ENCODE data around the gene EBF3.

Gene EBF3

GRCh38 chr10:129909531-129910256, 54.4 kb downstream of the EBF3 start:
- DNase-seq = no peak

GRCh38 chr10:129909080-129909479, 55.0 kb downstream of the EBF3 start:
- DNase-seq = no peak

GRCh38 chr10:129908406-129908805, 55.7 kb downstream of the EBF3 start:
- DNase-seq = no peak

GRCh38 chr10:129905553-129905952, 58.5 kb downstream of the EBF3 start:
- DNase-seq = no peak

- no peak for DNase-seq
Measured at GRCh38 chr10:129904323-129904722, 59.8 kb downstream of the EBF3 start.

- no peak for DNase-seq
Measured at GRCh38 chr10:129901389-129902006, 62.6 kb downstream of the EBF3 start.

- no peak for DNase-seq
Measured at GRCh38 chr10:129900825-129901224, 63.2 kb downstream of the EBF3 start.

- no peak for DNase-seq
Measured at GRCh38 chr10:129899276-129900130, 64.6 kb downstream of the EBF3 start.

GRCh38 chr10:129898706-129899268, 65.3 kb downstream of the EBF3 start:
- DNase-seq = no peak

- no peak for DNase-seq
Measured at GRCh38 chr10:129897871-129898626, 66.0 kb downstream of the EBF3 start.

GRCh38 chr10:129896860-129897200, 67.2 kb downstream of the EBF3 start:
- DNase-seq = no peak

- no peak for DNase-seq
Measured at GRCh38 chr10:129896136-129896859, 67.8 kb downstream of the EBF3 start.

GRCh38 chr10:129895811-129896135, 68.3 kb downstream of the EBF3 start:
- no peak for DNase-seq

GRCh38 chr10:129894698-129895097, 69.4 kb downstream of the EBF3 start:
- no peak for DNase-seq

GRCh38 chr10:129893104-129894089, 70.7 kb downstream of the EBF3 start:
- no peak for DNase-seq

- DNase-seq = no peak
Measured at GRCh38 chr10:129892548-129893052, 71.5 kb downstream of the EBF3 start.

GRCh38 chr10:129891806-129892205, 72.3 kb downstream of the EBF3 start:
- DNase-seq = no peak

- no peak for DNase-seq
Measured at GRCh38 chr10:129890170-129890569, 73.9 kb downstream of the EBF3 start.

- DNase-seq = peak; percentile 68
Measured at GRCh38 chr10:129888784-129889616, 75.1 kb downstream of the EBF3 start.
